Lower leg skin (tissue), 4 donors: Measurements from ENCODE around the gene ACACA. TPM values are rescaled to one million over a fixed set of nuclear protein-coding genes. Genes with fewer than 3 reads are reported as not detected.

Experiments used
- DNase-seq, 2 donors: peaks; one replicate each; pipeline ENCODE4 v3.0.0-alpha.2; 2019; ENCODE audit warnings: low spot score in 2 of 2
- H3K4me3 ChIP-seq: fragments of 200-600 bp; sonication (generic); 2 replicates; pipeline ENCODE4 v1.5.1; 2017; ENCODE audit warnings: mild to moderate bottlenecking, low read depth; ENCODE audit not compliant: poor library complexity, severe bottlenecking
- POLR2A ChIP-seq, 2 donors: fragments of 450-650 bp; IDR thresholded peaks; one replicate each; pipeline ENCODE4 v1.6.1; 2016 to 2017; ENCODE audit warnings: antibody characterized with exemption in 2 of 2, mild to moderate bottlenecking in 1 of 2, moderate library complexity in 1 of 2
- WGBS, 2 donors: methylation state at CpG; one replicate each; pipeline ENCODE4 v1.1.5; 2018; 5-methylcytosine and 5-hydroxymethylcytosine counted together
- intact Hi-C: fragments of 100-400 bp; cut with DNase I; formaldehyde crosslinking; loops from one replicate; pipeline ENCODE4 v1.15.0; 2023; ENCODE audit warnings: low total_unique reads
- total RNA-seq, 4 donors: library from RNA; depleted of rRNA; stranded (reverse); fragments of >200 nt; gene quantifications; one replicate each; pipeline ENCODE4 v1.1.0, GENCODE V29; 2016
- TF ChIP-seq, protein P1 (sequence below), 3 donors: fragments of 450-650 bp; IDR thresholded peaks; one replicate each; pipeline ENCODE4 v1.5.1; 2016; ENCODE audit warnings: antibody characterized with exemption in 3 of 3, mild to moderate bottlenecking in 3 of 3, moderate library complexity in 2 of 3

ACACA gene
- total RNA-seq, 4 donors from 2014 or later: 24.2 to 35.7 (median 31.0) TPM

DNA sequence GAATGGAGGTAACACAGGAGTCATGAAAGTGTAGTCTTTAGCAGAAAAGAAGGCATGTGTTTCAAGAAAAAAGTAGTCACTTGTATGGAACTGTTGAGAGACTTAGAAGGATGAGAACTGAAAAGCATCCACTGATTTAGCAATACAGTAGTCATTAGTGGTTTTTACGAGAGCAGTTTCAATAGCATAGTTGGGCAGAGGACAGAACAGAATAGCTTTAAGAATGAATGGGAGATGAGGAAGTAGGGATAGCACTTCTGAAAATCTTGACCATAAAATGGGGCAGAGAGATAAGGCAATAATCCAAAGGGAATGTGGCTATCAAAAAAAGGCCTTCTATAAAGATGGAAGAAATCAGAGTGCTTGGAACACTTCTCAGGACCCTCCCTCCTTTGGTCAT, 95.7 kb downstream of the ACACA start:
- H3K4me3 ChIP-seq: no peak overlapping the region
- intact Hi-C loops: no loop called here
- WGBS, 2 donors: 55 to 73% methylated on average over 1 of the region's 1 CpG
- DNase-seq: no peak
- TF ChIP-seq, protein P1, sequence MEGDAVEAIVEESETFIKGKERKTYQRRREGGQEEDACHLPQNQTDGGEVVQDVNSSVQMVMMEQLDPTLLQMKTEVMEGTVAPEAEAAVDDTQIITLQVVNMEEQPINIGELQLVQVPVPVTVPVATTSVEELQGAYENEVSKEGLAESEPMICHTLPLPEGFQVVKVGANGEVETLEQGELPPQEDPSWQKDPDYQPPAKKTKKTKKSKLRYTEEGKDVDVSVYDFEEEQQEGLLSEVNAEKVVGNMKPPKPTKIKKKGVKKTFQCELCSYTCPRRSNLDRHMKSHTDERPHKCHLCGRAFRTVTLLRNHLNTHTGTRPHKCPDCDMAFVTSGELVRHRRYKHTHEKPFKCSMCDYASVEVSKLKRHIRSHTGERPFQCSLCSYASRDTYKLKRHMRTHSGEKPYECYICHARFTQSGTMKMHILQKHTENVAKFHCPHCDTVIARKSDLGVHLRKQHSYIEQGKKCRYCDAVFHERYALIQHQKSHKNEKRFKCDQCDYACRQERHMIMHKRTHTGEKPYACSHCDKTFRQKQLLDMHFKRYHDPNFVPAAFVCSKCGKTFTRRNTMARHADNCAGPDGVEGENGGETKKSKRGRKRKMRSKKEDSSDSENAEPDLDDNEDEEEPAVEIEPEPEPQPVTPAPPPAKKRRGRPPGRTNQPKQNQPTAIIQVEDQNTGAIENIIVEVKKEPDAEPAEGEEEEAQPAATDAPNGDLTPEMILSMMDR (IDR thresholded peaks at IDR 0.05): no peak
- no peak for TF ChIP-seq POLR2A (IDR thresholded peaks at IDR 0.05)

GRCh38 chr17:37309051-37309450, 97.6 kb downstream of the ACACA start:
- TF ChIP-seq, protein P1 (IDR thresholded peaks at IDR 0.05): no peak
- no peak for TF ChIP-seq POLR2A (IDR thresholded peaks at IDR 0.05)
- H3K4me3 ChIP-seq: no peak overlapping the region
- no peak for DNase-seq
- WGBS, 2 donors: 54 to 72% methylated on average over 5 of the region's 5 CpGs
- intact Hi-C loops: no loop called here

DNA sequence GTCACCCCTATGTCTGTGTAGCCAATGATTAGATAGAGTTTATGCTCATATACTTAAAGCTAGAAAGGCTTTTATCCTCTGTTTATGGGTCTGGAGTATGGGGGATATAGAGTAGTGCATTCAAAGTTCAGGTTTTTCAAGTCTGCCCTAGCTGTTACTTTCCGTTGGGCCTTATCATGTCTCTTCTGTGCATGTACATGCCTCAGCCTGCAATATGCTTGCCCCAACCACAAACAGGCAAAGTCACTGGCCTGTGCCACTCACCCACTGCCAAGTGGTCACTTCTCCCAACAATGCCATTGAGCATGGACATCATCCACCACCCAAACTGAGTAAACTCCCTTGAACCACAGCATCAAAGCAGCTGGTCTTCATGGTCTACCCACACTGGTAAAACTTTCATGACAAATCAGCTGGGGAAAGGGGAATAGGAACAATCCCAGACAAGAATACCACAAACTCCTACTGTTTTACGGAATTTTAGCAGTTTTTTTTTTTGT, 101.2 kb downstream of the ACACA start:
- no peak for DNase-seq
- TF ChIP-seq, protein P1 (IDR thresholded peaks at IDR 0.05): no peak
- TF ChIP-seq POLR2A (IDR thresholded peaks at IDR 0.05): no peak
- H3K4me3 ChIP-seq: no peak overlapping the region
- intact Hi-C loops: no loop called here
- WGBS, 2 donors: 70 to 82% methylated on average over 2 of the region's 2 CpGs

DNA sequence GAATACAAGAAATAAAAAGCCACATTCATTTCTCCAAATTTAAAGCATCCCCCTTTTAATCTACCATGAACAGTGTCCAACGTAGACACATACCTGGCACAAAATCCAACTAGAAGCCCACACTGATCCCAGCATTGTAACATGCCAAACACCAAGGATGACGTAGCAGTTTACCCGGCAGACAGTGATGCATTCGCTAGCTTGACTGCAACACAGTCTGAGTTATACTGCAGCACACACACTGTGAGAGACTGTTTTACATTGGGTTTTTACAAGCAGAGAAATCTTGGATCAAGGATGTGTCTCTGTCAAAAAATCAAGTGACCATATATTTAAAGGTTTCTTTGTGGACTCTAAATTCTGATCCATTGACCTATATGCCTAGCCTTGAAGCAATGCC, 105.3 kb downstream of the ACACA start:
- TF ChIP-seq, protein P1 (IDR thresholded peaks at IDR 0.05): no peak
- no peak for TF ChIP-seq POLR2A (IDR thresholded peaks at IDR 0.05)
- no peak for DNase-seq
- no peak overlapping the region for H3K4me3 ChIP-seq
- WGBS, 2 donors: 34 to 40% methylated on average over 4 of the region's 4 CpGs
- intact Hi-C loops: no loop called here

DNA sequence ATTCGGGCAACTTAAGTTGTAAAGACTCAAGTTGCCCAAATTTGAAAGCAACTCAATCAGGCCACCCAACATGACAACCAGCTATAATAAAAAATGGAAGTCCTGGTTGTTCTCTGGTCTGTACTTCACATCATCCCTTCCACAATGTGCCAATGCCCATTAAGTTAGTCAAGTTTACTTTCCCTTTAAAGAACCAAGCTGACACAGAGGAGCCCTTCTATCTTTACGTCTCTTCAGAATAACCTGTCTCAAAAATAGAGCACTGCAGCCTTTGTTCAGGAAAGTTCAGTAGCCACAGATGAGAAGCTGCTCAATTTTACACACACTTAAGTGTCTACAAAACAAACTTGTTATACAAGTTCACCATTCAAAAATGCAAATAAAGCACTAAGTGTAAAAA, 106.0 kb downstream of the ACACA start:
- DNase-seq: no peak
- no peak overlapping the region for H3K4me3 ChIP-seq
- WGBS, 2 donors: 31 to 33% methylated on average over 2 of the region's 2 CpGs
- intact Hi-C loops: no loop called here
- no peak for TF ChIP-seq POLR2A (IDR thresholded peaks at IDR 0.05)
- TF ChIP-seq, protein P1 (IDR thresholded peaks at IDR 0.05): no peak
